ENCODE measurements around the gene MTHFD1L.
"Not testable (repeated sequence)": the region's sequence is repeated elsewhere in the genome, so short reads cannot be mapped to it uniquely, and the experiment has no call there.

The MTHFD1L gene

DNA sequence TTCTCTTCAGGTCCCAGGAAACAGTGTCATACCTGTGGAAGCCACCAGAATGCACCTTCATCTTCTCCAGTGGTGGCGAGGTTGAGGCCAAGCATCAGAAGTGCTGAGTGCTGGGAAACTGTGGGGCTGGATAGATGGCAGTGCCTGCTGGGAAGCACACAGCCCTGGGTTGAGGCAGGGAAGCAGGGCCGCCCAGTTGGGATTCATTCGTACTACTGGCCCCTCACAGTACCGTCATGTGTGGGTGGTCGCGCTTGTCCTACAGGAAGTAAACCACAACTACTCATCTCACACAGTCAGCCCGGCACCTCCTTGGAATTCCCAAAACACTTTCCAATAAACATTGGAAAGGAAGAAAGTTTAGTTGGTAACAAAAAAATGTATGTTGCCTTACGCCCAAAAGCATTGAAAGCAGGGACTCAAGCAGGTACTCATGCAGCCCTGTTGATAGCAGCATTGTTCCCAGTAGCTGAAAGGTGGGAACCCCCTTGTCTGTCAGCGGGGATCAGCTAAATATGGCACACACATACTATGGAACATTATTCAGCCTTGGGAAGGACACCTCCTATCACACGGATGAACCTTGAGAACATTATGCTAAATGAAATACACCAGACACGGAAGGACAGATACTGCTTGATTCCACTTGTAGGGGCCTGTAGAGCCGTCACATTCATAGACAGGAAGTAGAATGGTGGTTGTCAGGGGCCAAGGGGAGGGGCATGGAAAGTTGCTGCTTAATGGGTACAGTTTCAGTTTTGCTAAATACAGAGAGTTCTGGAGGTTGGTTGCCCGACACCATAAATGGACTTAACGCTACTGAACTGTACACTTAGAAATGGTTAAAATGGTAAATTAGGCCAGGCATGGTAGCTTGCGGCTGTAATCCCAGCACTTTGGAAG lies 162.7 kb downstream of the MTHFD1L start:
- no peak overlapping the region for H3K27ac ChIP-seq (ENCODE audit: poor library complexity, severe bottlenecking)
- ATAC-seq (ENCODE audit: low read depth) (no peak), DNase-seq (ENCODE audit: low spot score) (no peak)
- no peak overlapping the region for H3K4me3 ChIP-seq (ENCODE audit: severe bottlenecking)
- TF ChIP-seq, protein P1, sequence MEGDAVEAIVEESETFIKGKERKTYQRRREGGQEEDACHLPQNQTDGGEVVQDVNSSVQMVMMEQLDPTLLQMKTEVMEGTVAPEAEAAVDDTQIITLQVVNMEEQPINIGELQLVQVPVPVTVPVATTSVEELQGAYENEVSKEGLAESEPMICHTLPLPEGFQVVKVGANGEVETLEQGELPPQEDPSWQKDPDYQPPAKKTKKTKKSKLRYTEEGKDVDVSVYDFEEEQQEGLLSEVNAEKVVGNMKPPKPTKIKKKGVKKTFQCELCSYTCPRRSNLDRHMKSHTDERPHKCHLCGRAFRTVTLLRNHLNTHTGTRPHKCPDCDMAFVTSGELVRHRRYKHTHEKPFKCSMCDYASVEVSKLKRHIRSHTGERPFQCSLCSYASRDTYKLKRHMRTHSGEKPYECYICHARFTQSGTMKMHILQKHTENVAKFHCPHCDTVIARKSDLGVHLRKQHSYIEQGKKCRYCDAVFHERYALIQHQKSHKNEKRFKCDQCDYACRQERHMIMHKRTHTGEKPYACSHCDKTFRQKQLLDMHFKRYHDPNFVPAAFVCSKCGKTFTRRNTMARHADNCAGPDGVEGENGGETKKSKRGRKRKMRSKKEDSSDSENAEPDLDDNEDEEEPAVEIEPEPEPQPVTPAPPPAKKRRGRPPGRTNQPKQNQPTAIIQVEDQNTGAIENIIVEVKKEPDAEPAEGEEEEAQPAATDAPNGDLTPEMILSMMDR (IDR thresholded peaks at IDR 0.05; ENCODE audit: poor library complexity, severe bottlenecking) = no peak
- no peaks in the 10 kb centered on the region for H3K27me3 ChIP-seq (ENCODE audit: insufficient read depth, poor library complexity, severe bottlenecking)
- H3K36me3 ChIP-seq (ENCODE audit: low read depth) = peaks cover 13% of the 10 kb centered on the region
- no peaks in the 10 kb centered on the region for H3K9me3 ChIP-seq (ENCODE audit: severe bottlenecking)
- no peaks in the 10 kb centered on the region for H3K4me1 ChIP-seq (ENCODE audit: insufficient read depth, poor library complexity, severe bottlenecking)

DNA sequence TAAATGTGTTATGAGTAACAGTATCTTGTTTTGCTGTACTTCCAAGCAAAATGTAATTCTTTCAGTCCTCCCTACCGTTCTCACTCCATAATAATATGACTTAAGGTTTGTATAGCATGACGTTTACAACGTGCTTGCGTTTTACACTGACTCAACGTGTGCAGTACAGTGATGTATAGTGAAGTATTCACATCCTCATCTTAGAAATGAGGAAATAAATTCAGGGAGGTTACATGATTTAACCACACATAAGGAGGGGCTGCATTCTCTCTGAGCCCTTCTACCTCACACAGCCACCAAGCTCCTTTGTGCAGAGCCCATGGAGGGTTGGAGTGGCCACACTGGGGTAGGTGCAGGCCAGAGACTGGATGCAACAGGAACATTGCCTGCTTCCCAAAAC lies 164.5 kb downstream of the MTHFD1L start:
- no peak for ATAC-seq (ENCODE audit: low read depth)
- no peak for DNase-seq (ENCODE audit: low spot score)
- H3K36me3 ChIP-seq (ENCODE audit: low read depth) = peaks cover 11% of the 10 kb centered on the region
- no peak overlapping the region for H3K4me3 ChIP-seq (ENCODE audit: severe bottlenecking)
- no peaks in the 10 kb centered on the region for H3K9me3 ChIP-seq (ENCODE audit: severe bottlenecking)
- H3K27ac ChIP-seq (ENCODE audit: poor library complexity, severe bottlenecking) = no peak overlapping the region
- no peaks in the 10 kb centered on the region for H3K27me3 ChIP-seq (ENCODE audit: insufficient read depth, poor library complexity, severe bottlenecking)
- H3K4me1 ChIP-seq (ENCODE audit: insufficient read depth, poor library complexity, severe bottlenecking) = no peaks in the 10 kb centered on the region
- TF ChIP-seq, protein P1 (IDR thresholded peaks at IDR 0.05; ENCODE audit: poor library complexity, severe bottlenecking) = no peak

DNA sequence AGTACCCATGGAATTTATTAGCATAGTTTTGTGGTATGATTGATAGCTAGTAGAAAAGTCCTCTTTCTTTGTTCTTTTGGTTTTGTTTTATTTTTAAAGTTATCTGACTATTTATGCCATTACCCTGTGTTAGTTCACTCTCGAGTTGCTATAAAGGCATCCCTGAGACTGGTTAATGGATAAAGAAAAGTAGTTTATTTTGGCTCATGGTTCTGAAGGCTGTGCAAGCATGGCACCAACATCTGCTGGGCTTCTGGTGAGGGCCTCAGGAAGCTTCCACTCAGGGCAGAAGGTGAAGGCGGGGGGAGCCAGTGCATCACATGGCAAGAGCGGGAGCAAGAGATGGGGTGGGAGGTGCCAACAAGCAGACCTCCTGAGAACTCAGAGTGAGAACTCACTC lies 166.5 kb downstream of the MTHFD1L start:
- no peaks in the 10 kb centered on the region for H3K27me3 ChIP-seq (ENCODE audit: insufficient read depth, poor library complexity, severe bottlenecking)
- TF ChIP-seq, protein P1 (IDR thresholded peaks at IDR 0.05; ENCODE audit: poor library complexity, severe bottlenecking) = no peak
- H3K27ac ChIP-seq (ENCODE audit: poor library complexity, severe bottlenecking) = no peak overlapping the region
- no peak for DNase-seq (ENCODE audit: low spot score)
- no peak for ATAC-seq (ENCODE audit: low read depth)
- H3K36me3 ChIP-seq (ENCODE audit: low read depth) = peaks cover 18% of the 10 kb centered on the region
- H3K4me3 ChIP-seq (ENCODE audit: severe bottlenecking) = no peak overlapping the region
- H3K9me3 ChIP-seq (ENCODE audit: severe bottlenecking) = no peaks in the 10 kb centered on the region
- H3K4me1 ChIP-seq (ENCODE audit: insufficient read depth, poor library complexity, severe bottlenecking) = peaks cover 15% of the 10 kb centered on the region

DNA sequence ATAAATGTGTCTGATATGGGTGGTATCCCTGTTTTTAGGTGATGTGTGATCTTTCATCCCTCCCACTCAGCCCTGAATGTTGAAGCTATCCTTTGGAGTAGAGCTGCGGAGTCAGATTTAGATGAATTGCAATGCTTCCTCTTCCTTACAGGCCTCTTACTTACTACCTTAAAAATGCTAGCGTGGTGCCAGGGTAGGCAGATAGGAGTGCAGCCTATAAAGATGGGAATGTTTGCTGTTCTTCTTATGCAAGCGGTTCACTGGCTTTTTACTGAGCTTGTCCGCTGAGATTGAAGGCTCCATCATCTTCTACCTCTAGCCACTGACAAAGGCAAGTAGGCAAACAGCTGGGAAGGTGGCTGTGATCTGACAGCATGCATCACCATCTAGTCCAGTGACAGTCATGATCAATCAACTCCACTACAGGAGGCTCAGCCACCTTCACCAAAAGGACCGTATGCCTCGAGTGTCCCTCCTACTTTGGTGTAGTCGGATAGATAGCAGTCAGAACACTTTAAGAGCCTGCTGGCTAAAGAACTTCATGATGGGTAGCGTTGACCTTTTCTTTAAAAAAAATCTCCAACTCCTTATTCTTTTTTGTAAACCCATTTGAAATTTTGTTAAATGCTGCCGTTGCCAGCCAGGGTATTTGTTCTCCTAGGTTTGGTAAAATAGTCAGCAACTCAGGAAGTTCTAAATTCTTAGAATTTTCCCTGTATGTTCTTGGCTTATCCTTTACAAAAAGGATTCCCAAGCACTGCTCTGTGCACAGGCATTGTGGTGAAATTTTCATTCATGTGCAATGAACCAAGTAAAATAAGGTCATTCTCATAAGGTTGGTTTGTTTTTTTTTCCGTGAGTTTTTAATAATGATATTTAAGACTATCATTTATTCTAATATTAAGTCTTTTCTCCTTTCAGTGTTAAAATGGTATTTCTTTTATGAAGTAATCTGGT lies 169.6 kb downstream of the MTHFD1L start:
- Histone ChIP-seq H3K4me3 (ENCODE audit: severe bottlenecking) (no peak overlapping the region), H3K4me1 (ENCODE audit: insufficient read depth, poor library complexity, severe bottlenecking) (peaks cover 23% of the 10 kb centered on the region), H3K27ac (ENCODE audit: poor library complexity, severe bottlenecking) (peak overlapping the region; percentile 90), H3K27me3 (ENCODE audit: insufficient read depth, poor library complexity, severe bottlenecking) (no peaks in the 10 kb centered on the region), H3K9me3 (ENCODE audit: severe bottlenecking) (no peaks in the 10 kb centered on the region), H3K36me3 (ENCODE audit: low read depth) (peaks cover 21% of the 10 kb centered on the region)
- DNase-seq (ENCODE audit: low spot score) (no peak), ATAC-seq (ENCODE audit: low read depth) (no peak)
- TF ChIP-seq, protein P1 (IDR thresholded peaks at IDR 0.05; ENCODE audit: poor library complexity, severe bottlenecking) = no peak

DNA sequence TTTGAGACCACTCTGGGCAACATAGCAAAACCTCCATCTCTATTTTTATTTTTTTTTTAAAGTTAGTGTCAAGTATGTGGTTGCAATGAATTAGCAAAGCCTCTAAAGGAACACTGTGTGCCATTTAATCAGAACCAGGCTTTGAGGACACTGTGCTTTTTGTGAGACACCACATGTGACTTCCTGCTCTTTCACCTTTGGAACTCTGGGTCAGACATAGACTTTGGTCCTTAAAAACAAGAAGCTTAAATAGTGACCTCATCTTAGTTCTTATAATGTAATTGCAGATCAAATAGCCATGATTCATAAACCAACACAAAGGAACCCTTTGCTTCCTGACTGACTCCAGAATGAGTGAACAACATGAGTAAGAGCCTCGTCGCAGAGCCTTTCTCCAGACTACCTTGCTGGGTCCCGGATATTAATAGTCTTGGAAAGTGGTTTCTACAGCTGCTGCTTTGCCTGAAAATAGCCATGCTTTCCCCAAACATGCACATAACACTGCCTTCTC lies 170.8 kb downstream of the MTHFD1L start:
- H3K9me3 ChIP-seq (ENCODE audit: severe bottlenecking); H3K27me3 ChIP-seq (ENCODE audit: insufficient read depth, poor library complexity, severe bottlenecking); ATAC-seq (ENCODE audit: low read depth); DNase-seq (ENCODE audit: low spot score); H3K4me3 ChIP-seq (ENCODE audit: severe bottlenecking): not testable (repeated sequence)
- Histone ChIP-seq H3K36me3 (ENCODE audit: low read depth) (peaks cover 21% of the 10 kb centered on the region), H3K27ac (ENCODE audit: poor library complexity, severe bottlenecking) (peak overlapping the region; percentile 90), H3K4me1 (ENCODE audit: insufficient read depth, poor library complexity, severe bottlenecking) (peaks cover 32% of the 10 kb centered on the region)
